Measurements from ENCODE around the gene DRD2. TPM values are rescaled to one million over a fixed set of nuclear protein-coding genes. Genes with fewer than 3 reads are reported as not detected.

DRD2 gene
- total and polyA plus RNA-seq, 7 donors: 0.03 to 0.24 (median 0.14) TPM; not detected in 1

- DNase-seq: no peak
- intact Hi-C loops (cut with DNase I): no loop called here
- Histone ChIP-seq H3K27me3 (ENCODE audit: insufficient read depth in 3 of 3, low read length in 2 of 3) (no peaks in the 10 kb centered on the region), H3K4me1 (no peaks in the 10 kb centered on the region), H3K9me3 (no peaks in the 10 kb centered on the region), H3K4me3 (no peak overlapping the region), H3K27ac (no peak overlapping the region), H3K36me3 (ENCODE audit: insufficient read depth in 1 of 2, low read depth in 1 of 2) (no peaks in the 10 kb centered on the region)
- 77 to 80% (median 78%) methylated on average over 1 of the region's 1 CpG for WGBS, 3 donors
- ATAC-seq: no peak
- TF ChIP-seq CTCF (IDR thresholded peaks at IDR 0.05): no peak
These were observed 17.0 kb downstream of the DRD2 start for GRCh38 chr11:113458189-113458588.

DNA sequence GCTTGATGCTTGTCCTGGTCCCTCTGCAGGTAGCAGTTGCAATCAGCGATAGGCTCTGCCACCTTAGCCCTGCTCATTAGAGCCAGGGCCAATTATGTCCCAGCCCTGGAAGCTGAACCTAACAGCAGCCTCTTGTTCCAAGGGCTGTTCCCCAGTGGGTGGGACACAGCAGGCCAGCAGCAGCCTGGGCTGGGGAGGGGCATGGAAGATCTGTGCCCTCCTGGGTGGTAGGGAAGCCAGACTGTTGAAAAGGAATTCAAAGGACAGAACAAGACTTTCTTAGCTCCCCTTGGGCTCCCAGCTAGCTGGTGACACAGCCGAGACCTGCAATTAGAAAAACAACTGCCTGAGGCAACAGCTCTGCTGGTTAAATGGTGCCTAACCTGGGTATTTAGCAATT lies 17.4 kb downstream of the DRD2 start:
- H3K36me3 ChIP-seq (ENCODE audit: insufficient read depth in 1 of 2, low read depth in 1 of 2): no peaks in the 10 kb centered on the region
- H3K27me3 ChIP-seq (ENCODE audit: insufficient read depth in 3 of 3, low read length in 2 of 3): no peaks in the 10 kb centered on the region
- DNase-seq (no peak), ATAC-seq (no peak)
- no peaks in the 10 kb centered on the region for H3K4me1 ChIP-seq
- intact Hi-C loops (cut with DNase I): no loop called here
- TF ChIP-seq CTCF (IDR thresholded peaks at IDR 0.05): no peak
- WGBS, 3 donors: 44 to 54% (median 52%) methylated on average over 2 of the region's 2 CpGs
- no peak overlapping the region for H3K27ac ChIP-seq
- H3K4me3 ChIP-seq: no peak overlapping the region
- H3K9me3 ChIP-seq: no peaks in the 10 kb centered on the region

- WGBS, 3 donors: 58% methylated on average over 2 of the region's 2 CpGs
- DNase-seq (no peak), ATAC-seq (no peak)
- TF ChIP-seq CTCF (IDR thresholded peaks at IDR 0.05): no peak
- Histone ChIP-seq H3K36me3 (ENCODE audit: insufficient read depth in 1 of 2, low read depth in 1 of 2) (no peaks in the 10 kb centered on the region), H3K4me3 (no peak overlapping the region), H3K27me3 (ENCODE audit: insufficient read depth in 3 of 3, low read length in 2 of 3) (no peaks in the 10 kb centered on the region), H3K4me1 (no peaks in the 10 kb centered on the region), H3K9me3 (no peaks in the 10 kb centered on the region), H3K27ac (no peak overlapping the region)
- intact Hi-C loops (cut with DNase I): no loop called here
These were observed 20.7 kb downstream of the DRD2 start for GRCh38 chr11:113454455-113454854.

GRCh38 chr11:113449743-113450142 lies 25.5 kb downstream of the DRD2 start:
- Histone ChIP-seq H3K27me3 (ENCODE audit: insufficient read depth in 3 of 3, low read length in 2 of 3) (no peaks in the 10 kb centered on the region), H3K27ac (no peak overlapping the region), H3K9me3 (no peaks in the 10 kb centered on the region), H3K36me3 (ENCODE audit: insufficient read depth in 1 of 2, low read depth in 1 of 2) (no peaks in the 10 kb centered on the region), H3K4me1 (no peaks in the 10 kb centered on the region), H3K4me3 (no peak overlapping the region)
- DNase-seq (no peak), ATAC-seq (no peak)
- 69 to 70% (median 70%) methylated on average over 6 of the region's 6 CpGs for WGBS, 3 donors
- no peak for TF ChIP-seq CTCF (IDR thresholded peaks at IDR 0.05)
- intact Hi-C loops (cut with DNase I): no loop called here

GRCh38 chr11:113448316-113448677 lies 26.9 kb downstream of the DRD2 start:
- WGBS, 3 donors: 44 to 60% (median 47%) methylated on average over 5 of the region's 5 CpGs
- Histone ChIP-seq H3K4me3 (no peak overlapping the region), H3K9me3 (no peaks in the 10 kb centered on the region), H3K4me1 (no peaks in the 10 kb centered on the region), H3K27ac (no peak overlapping the region), H3K27me3 (ENCODE audit: insufficient read depth in 3 of 3, low read length in 2 of 3) (no peaks in the 10 kb centered on the region), H3K36me3 (ENCODE audit: insufficient read depth in 1 of 2, low read depth in 1 of 2) (no peaks in the 10 kb centered on the region)
- no peak for TF ChIP-seq CTCF (IDR thresholded peaks at IDR 0.05)
- DNase-seq: no peak
- intact Hi-C loops (cut with DNase I): no loop called here
- no peak for ATAC-seq
